Upper lobe of right lung (tissue), 1 donor: ENCODE results near the gene TSHZ1. TPM values are rescaled to one million over a fixed set of nuclear protein-coding genes. Genes with fewer than 3 reads are reported as not detected.

ENCODE experiments used
- ATAC-seq: fragments of 200-7000 bp; cut with Tn5 transposase; one replicate; pipeline ENCODE4 v1.9.1; 2020; ENCODE audit warnings: mild to moderate bottlenecking, moderate library complexity
- DNase-seq: peaks from one replicate; pipeline ENCODE4 v3.0.0-alpha.2; 2020
- H3K27ac ChIP-seq: fragments of 200-600 bp; one replicate; pipeline ENCODE4 v1.8.0; 2022
- H3K27me3 ChIP-seq: fragments of 200-600 bp; one replicate; pipeline ENCODE4 v1.8.0; 2022; ENCODE audit warnings: mild to moderate bottlenecking
- H3K36me3 ChIP-seq: fragments of 200-600 bp; one replicate; pipeline ENCODE4 v1.8.0; 2022
- H3K4me1 ChIP-seq: fragments of 200-600 bp; one replicate; pipeline ENCODE4 v1.8.0; 2022
- H3K4me3 ChIP-seq: fragments of 200-600 bp; one replicate; pipeline ENCODE4 v1.8.0; 2022; ENCODE audit warnings: mild to moderate bottlenecking
- H3K9me3 ChIP-seq: fragments of 200-600 bp; one replicate; pipeline ENCODE4 v1.8.0; 2022
- intact Hi-C: fragments of 100-400 bp; cut with DNase I; formaldehyde crosslinking; loops from one replicate; pipeline ENCODE4 v1.11.0; 2022
- total RNA-seq: library from RNA; stranded (reverse); fragmentation: NEBNext Ultra II Directional; extraction: Animal tissue kit (Norgen Biotek cat#: 25700); gene quantifications from one replicate; pipeline ENCODE4 v1.2.1, GENCODE V29; 2021
- TF ChIP-seq, protein P1 (sequence below): fragments of 200-600 bp; IDR thresholded peaks from one replicate; pipeline ENCODE4 v1.8.0; 2022; ENCODE audit warnings: antibody characterized with exemption
- donor health status: DM: no; HTN: yes; CAD: no; lungs with severe emphysema.

Gene TSHZ1
- total RNA-seq, 1 donor from 2014 or later, result 17.3 TPM

DNA sequence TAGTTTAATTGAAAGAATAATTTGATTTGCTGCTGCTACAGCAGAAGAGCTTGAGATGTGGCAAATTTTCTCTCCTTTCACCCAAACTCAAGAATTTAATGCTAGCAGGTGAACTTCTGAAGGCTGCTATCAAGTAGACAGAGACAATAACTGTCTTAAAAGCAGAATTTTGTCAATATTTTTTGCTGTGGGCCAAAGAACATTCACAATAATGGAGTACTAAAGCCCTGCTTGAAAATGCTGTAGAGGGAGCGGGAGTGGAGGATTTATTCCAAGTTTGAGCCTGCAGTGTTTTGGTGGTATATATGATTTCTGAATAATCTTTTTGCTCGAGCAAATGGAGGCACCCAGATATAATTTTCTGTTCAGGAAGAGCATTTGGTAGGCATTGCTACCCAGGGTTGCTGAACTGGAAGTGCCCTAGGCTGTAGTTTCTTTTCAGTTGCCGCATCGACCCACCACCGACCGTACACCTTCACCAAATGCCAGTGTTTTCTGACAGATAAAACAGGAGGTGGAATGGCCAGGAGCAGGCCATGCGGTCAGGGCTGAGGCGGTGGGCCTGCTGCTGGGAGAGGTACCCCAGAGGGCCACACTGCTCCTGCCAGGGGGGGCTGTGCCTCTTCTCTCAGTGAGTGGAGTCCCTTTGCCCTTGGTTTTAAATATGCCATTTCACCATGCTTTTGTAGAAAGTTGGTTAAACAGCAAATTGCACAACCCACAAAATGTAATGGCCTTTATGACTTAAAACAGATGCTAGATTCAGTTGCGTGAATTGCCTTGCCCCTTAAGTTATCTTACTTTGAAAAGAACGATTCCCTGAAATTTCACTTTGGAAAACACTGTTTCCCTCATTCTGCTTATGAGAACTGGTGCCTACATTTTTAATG lies 36.4 kb downstream of the TSHZ1 start:
- DNase-seq, result no peak
- Histone ChIP-seq H3K27ac (peak overlapping the region; percentile 73), H3K27me3 (no peaks in the 10 kb centered on the region), H3K4me1 (peaks cover 21% of the 10 kb centered on the region), H3K4me3 (peak overlapping the region; percentile 44), H3K36me3 (no peaks in the 10 kb centered on the region), H3K9me3 (no peaks in the 10 kb centered on the region)
- intact Hi-C loops, result no loop called here
- no peak for ATAC-seq
- TF ChIP-seq, protein P1, sequence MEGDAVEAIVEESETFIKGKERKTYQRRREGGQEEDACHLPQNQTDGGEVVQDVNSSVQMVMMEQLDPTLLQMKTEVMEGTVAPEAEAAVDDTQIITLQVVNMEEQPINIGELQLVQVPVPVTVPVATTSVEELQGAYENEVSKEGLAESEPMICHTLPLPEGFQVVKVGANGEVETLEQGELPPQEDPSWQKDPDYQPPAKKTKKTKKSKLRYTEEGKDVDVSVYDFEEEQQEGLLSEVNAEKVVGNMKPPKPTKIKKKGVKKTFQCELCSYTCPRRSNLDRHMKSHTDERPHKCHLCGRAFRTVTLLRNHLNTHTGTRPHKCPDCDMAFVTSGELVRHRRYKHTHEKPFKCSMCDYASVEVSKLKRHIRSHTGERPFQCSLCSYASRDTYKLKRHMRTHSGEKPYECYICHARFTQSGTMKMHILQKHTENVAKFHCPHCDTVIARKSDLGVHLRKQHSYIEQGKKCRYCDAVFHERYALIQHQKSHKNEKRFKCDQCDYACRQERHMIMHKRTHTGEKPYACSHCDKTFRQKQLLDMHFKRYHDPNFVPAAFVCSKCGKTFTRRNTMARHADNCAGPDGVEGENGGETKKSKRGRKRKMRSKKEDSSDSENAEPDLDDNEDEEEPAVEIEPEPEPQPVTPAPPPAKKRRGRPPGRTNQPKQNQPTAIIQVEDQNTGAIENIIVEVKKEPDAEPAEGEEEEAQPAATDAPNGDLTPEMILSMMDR, result no peak

DNA sequence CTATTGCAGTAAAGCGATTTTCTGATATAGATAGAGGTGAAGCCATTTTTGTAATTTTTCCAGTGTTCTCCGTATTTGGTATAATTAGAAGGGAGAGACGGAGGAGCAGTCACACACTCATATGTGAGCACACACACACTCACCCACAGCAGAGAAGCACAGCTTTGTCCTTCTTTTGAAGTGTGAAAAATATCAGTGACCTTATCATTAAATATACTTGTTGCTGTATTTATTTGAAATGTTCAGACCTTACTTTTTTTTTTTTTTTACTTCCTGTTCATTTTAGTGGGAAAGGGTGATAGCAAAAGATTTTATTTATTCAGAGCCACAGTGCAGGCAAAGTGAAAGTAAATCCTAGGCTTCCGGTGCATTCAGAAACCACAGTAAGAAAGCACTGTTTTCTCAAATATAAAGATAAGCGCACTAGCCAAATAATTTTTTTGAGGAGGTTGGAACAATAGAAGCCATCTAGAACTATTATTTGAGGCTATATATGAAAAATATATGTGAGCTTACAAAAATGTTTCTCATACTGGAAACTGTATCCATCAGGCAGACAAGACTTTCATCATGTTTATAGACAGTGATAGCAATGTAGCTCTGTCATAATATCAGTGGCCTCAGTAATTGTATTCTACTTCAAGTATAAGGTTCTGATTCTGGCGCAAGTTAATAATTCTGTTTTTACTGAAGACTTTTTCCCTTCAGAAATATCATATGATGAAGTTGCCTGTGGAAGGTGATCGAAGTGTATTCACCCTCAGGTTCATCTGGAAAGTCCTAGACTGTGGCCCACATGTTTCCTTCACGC lies 37.2 kb downstream of the TSHZ1 start:
- DNase-seq (no peak), ATAC-seq (peak; percentile 12)
- Histone ChIP-seq H3K27ac (peak overlapping the region; percentile 73), H3K4me3 (peak overlapping the region; percentile 44), H3K4me1 (peaks cover 21% of the 10 kb centered on the region), H3K9me3 (no peaks in the 10 kb centered on the region), H3K36me3 (no peaks in the 10 kb centered on the region), H3K27me3 (no peaks in the 10 kb centered on the region)
- intact Hi-C loops, result no loop called here
- TF ChIP-seq, protein P1, result no peak

DNA sequence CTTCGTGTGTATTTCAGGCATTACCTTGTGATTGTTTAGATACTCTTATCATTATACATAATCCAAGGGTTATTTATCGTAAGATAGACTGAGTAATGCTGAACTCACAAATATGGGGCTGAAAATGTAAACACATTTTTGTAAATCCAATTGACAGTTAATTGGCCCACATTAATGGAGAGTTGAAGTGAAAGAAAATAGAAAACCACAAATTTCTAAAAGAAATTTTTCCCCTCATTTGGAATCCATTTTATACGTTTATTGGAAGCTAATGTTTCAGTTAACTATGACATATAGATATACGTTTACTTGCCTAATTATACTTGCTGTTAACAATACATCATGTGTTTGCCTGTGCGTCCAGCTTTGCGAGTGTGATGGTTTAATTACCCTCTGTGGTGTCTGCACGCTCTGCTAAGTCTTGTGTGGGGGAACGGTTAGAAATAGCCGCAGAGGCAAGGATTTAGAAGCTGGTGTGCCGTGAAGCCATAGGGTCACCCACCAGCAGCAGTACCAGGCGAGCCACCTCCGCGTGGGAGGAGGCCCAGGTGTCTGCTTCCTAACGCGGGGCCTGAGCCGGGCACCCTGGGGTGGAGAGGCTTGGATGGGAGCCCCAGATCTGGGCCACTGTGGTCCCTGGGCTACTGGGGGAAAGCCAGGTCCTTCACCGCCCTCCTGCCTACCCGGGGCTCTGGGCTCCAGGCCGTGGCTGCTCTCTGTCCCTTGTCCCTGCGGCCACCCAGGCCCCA lies 38.0 kb downstream of the TSHZ1 start:
- Histone ChIP-seq H3K4me1 (peaks cover 28% of the 10 kb centered on the region), H3K27me3 (no peaks in the 10 kb centered on the region), H3K27ac (peak overlapping the region; percentile 73), H3K36me3 (no peaks in the 10 kb centered on the region), H3K4me3 (peak overlapping the region; percentile 44), H3K9me3 (no peaks in the 10 kb centered on the region)
- DNase-seq, result no peak
- intact Hi-C loops, result no loop called here
- TF ChIP-seq, protein P1, result no peak
- peak; percentile 6 for ATAC-seq

DNA sequence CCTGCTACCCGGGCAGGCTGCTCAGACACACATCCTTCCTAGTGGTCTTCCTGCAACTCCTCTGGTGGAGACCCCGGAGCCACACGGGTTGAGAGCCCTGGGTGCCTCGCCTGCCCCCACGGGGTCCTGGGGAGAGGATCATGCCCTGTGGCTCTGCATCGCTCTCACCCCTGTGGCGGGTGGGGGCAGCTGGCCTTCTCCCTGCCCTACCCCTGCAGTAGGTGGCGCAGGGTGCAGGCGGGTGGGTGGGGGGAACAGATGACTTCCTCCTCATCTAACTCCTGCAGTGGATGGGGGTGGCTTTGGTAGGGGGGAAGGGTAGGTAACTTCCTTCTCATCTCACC lies 38.5 kb downstream of the TSHZ1 start:
- Histone ChIP-seq H3K36me3 (no peaks in the 10 kb centered on the region), H3K9me3 (no peaks in the 10 kb centered on the region), H3K27me3 (no peaks in the 10 kb centered on the region), H3K4me1 (peaks cover 33% of the 10 kb centered on the region), H3K27ac (peak overlapping the region; percentile 73), H3K4me3 (no peak overlapping the region)
- TF ChIP-seq, protein P1, result no peak
- intact Hi-C loops, result no loop called here
- ATAC-seq (peak; percentile 4), DNase-seq (no peak)

DNA sequence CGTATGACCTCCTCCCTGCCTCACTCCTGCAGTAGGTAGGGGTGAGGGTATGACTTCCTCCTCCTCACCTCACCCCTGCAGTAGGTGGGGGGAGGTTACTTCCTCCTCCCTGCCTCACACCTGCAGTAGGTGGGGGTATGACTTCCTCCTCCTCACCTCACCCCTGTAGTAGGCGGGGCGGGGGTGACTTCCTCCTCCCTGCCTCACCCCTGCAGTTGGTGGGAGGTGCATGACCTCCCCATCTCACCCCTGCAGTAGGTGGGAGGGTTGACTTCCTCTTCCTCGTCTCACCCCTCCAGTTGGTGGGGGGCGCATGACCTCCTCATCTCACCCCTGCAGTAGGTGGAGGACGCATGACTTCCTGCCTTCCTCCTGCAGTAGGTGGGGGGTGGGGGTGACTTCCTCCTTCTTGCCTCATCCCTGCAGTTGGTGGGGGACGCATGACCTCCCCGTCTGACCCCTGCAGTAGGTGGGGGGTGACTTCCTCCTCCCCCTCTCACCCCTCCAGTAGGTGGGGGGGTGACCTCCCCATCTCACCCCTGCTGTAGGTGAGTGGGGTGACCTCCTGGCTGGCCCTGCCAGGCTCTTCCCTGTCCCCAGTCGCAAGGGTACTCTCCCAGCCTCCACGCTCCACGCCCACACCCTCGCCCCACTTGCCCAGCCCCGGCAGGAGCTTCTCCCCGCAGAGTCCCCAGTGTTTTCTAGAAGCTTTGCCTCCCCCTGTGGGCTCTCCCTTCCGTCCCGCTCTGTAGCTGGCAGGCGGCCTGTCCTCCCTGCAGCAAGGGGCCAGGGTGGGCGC lies 39.3 kb downstream of the TSHZ1 start:
- intact Hi-C loops, result no loop called here
- DNase-seq (no peak), ATAC-seq (peak; percentile 55)
- Histone ChIP-seq H3K9me3 (no peaks in the 10 kb centered on the region), H3K36me3 (no peaks in the 10 kb centered on the region), H3K27me3 (no peaks in the 10 kb centered on the region), H3K4me1 (peaks cover 33% of the 10 kb centered on the region), H3K27ac (no peak overlapping the region), H3K4me3 (no peak overlapping the region)
- TF ChIP-seq, protein P1, result no peak
